H9 (cell line): ENCODE results near the gene HELT. TPM values are rescaled to one million over a fixed set of nuclear protein-coding genes. Genes with fewer than 3 reads are reported as not detected.

Experiments used
- DNase-seq: peaks from one replicate; pipeline ENCODE4 v3.0.0-alpha.2; 2017
- H2AFZ ChIP-seq: one replicate; pipeline ENCODE4 v1.6.1; 2013; ENCODE audit warnings: mild to moderate bottlenecking, low read length, control low read depth, moderate library complexity
- H2AK5ac ChIP-seq: 2 replicates; pipeline ENCODE4 v1.6.1; 2013; ENCODE audit warnings: low read length, control low read depth, mixed read lengths; ENCODE audit not compliant: insufficient read length
- H2BK120ac ChIP-seq: one replicate; pipeline ENCODE4 v1.6.1; 2013; ENCODE audit warnings: low read depth, mild to moderate bottlenecking, low read length, control low read depth, inconsistent platforms; ENCODE audit not compliant: poor library complexity, severe bottlenecking
- H2BK12ac ChIP-seq: 2 replicates; pipeline ENCODE4 v1.6.1; 2013; ENCODE audit warnings: low read length, control low read depth, mixed read lengths, low read depth; ENCODE audit not compliant: insufficient read length
- H2BK15ac ChIP-seq: 2 replicates; pipeline ENCODE4 v1.6.1; 2013; ENCODE audit warnings: low read depth, low read length, control low read depth
- H2BK20ac ChIP-seq: one replicate; pipeline ENCODE4 v1.6.1; 2013; ENCODE audit warnings: low read depth, mild to moderate bottlenecking, low read length, control low read depth, inconsistent platforms; ENCODE audit not compliant: poor library complexity, severe bottlenecking
- H2BK5ac ChIP-seq: 2 replicates; pipeline ENCODE4 v1.6.1; 2013; ENCODE audit warnings: low read length, control low read depth, mixed read lengths; ENCODE audit not compliant: insufficient read length
- H3K14ac ChIP-seq: 2 replicates; pipeline ENCODE4 v1.6.1; 2013; ENCODE audit warnings: low read length, control low read depth; ENCODE audit not compliant: insufficient read depth
- H3K18ac ChIP-seq: 2 replicates; pipeline ENCODE4 v1.6.1; 2013; ENCODE audit warnings: low read depth, mild to moderate bottlenecking, mixed read lengths, low read length, control low read depth; ENCODE audit not compliant: insufficient read length
- H3K23ac ChIP-seq: 2 replicates; pipeline ENCODE4 v1.6.1; 2013; ENCODE audit warnings: low read length, control low read depth, mixed read lengths, low read depth; ENCODE audit not compliant: insufficient read length
- H3K23me2 ChIP-seq: 2 replicates; pipeline ENCODE4 v1.6.1; 2013; ENCODE audit warnings: low read depth, mild to moderate bottlenecking, mixed read lengths, low read length, control low read depth; ENCODE audit not compliant: insufficient read length, poor library complexity, severe bottlenecking
- H3K27ac ChIP-seq: 2 replicates; pipeline ENCODE4 v1.5.1; 2013; ENCODE audit warnings: low read length, control low read depth, mixed read lengths, low read depth; ENCODE audit not compliant: insufficient read length
- H3K27me3 ChIP-seq: 2 replicates; pipeline ENCODE4 v1.6.1; 2013; ENCODE audit warnings: low read length, control low read depth, inconsistent platforms; ENCODE audit not compliant: insufficient read depth
- H3K4ac ChIP-seq: 2 replicates; pipeline ENCODE4 v1.6.1; 2013; ENCODE audit warnings: low read depth, mild to moderate bottlenecking, control low read depth, inconsistent platforms, low read length, moderate library complexity
- H3K4me1 ChIP-seq: 2 replicates; pipeline ENCODE4 v1.6.1; 2013; ENCODE audit warnings: low read length, control low read depth, inconsistent platforms; ENCODE audit not compliant: insufficient read depth
- H3K4me2 ChIP-seq: 2 replicates; pipeline ENCODE4 v1.6.1; 2013; ENCODE audit warnings: low read length, control low read depth, mixed read lengths; ENCODE audit not compliant: insufficient read length, insufficient read depth
- H3K56ac ChIP-seq: 2 replicates; pipeline ENCODE4 v1.6.1; 2013; ENCODE audit warnings: low read depth, mild to moderate bottlenecking, mixed read lengths, low read length, control low read depth; ENCODE audit not compliant: insufficient read length
- H3K79me1 ChIP-seq: 2 replicates; pipeline ENCODE4 v1.6.1; 2013; ENCODE audit warnings: low read depth, mild to moderate bottlenecking, moderate library complexity, low read length, control low read depth, inconsistent platforms; ENCODE audit not compliant: insufficient read depth, poor library complexity, severe bottlenecking
- H3K79me2 ChIP-seq: 2 replicates; pipeline ENCODE4 v1.6.1; 2013; ENCODE audit warnings: low read length, control low read depth, inconsistent platforms; ENCODE audit not compliant: insufficient read depth
- H3K9ac ChIP-seq: 2 replicates; pipeline ENCODE4 v1.6.1; 2013; ENCODE audit warnings: low read length, control low read depth, mixed read lengths; ENCODE audit not compliant: insufficient read length; ENCODE audit errors: extremely low read depth
- H3K9me3 ChIP-seq: one replicate; pipeline ENCODE4 v1.6.1; 2013; ENCODE audit warnings: low read depth, low read length, inconsistent platforms; ENCODE audit not compliant: control insufficient read depth
- H3T11ph ChIP-seq: one replicate; pipeline ENCODE4 v1.6.1; 2013; ENCODE audit warnings: mild to moderate bottlenecking, low read length, control low read depth, inconsistent platforms
- H4K20me1 ChIP-seq: one replicate; pipeline ENCODE4 v1.6.1; 2013; ENCODE audit not compliant: control insufficient read depth, insufficient read length, insufficient read depth
- H4K5ac ChIP-seq: 2 replicates; pipeline ENCODE4 v1.6.1; 2013; ENCODE audit warnings: low read depth, mild to moderate bottlenecking, mixed read lengths, low read length, control low read depth; ENCODE audit not compliant: insufficient read length
- H4K8ac ChIP-seq: replicated peaks from 2 replicates; pipeline ENCODE4 v1.6.1; 2013; ENCODE audit warnings: low read length, control low read depth, mixed read lengths, low read depth; ENCODE audit not compliant: insufficient read length
- H4K91ac ChIP-seq: 2 replicates; pipeline ENCODE4 v1.6.1; 2013; ENCODE audit warnings: low read depth, mild to moderate bottlenecking, moderate library complexity, mixed read lengths, low read length, control low read depth; ENCODE audit not compliant: insufficient read length
- H3K27ac Mint-ChIP-seq, 3 experiments: 2 replicates in 2 of 3; 3 replicates in 1 of 3; pipeline ENCODE4 v1.8.0; 2020 to 2021; ENCODE audit warnings: mixed read lengths in 3 of 3, mild to moderate bottlenecking in 1 of 3, moderate library complexity in 1 of 3
- H3K27me3 Mint-ChIP-seq: 2 replicates; pipeline ENCODE4 v1.8.0; 2021; ENCODE audit warnings: low read depth, mild to moderate bottlenecking, moderate library complexity, mixed read lengths
- H3K36me3 Mint-ChIP-seq, 3 experiments: 2 replicates in 2 of 3; 3 replicates in 1 of 3; pipeline ENCODE4 v1.8.0; 2020 to 2021; ENCODE audit warnings: low read depth in 3 of 3, mixed read lengths in 3 of 3; ENCODE audit not compliant: insufficient read depth in 1 of 3
- H3K4me1 Mint-ChIP-seq, 2 experiments: 2 replicates each; pipeline ENCODE4 v1.8.0; 2020; ENCODE audit warnings: mixed read lengths in 2 of 2
- H3K4me3 Mint-ChIP-seq, 2 experiments: 2 replicates in 1 of 2; 3 replicates in 1 of 2; pipeline ENCODE4 v1.8.0; 2020 to 2021; ENCODE audit warnings: mild to moderate bottlenecking in 2 of 2, mixed read lengths in 2 of 2, moderate library complexity in 1 of 2
- H3K9me3 Mint-ChIP-seq, 2 experiments: 2 replicates in 1 of 2; 3 replicates in 1 of 2; pipeline ENCODE4 v1.8.0; 2020; ENCODE audit warnings: mild to moderate bottlenecking in 2 of 2, mixed read lengths in 2 of 2, moderate library complexity in 1 of 2
- WGBS: extraction: QIAGEN DNeasy Blood & Tissue Kit; methylation state at CpG from one replicate; pipeline ENCODE4 v1.1.7; 2013; ENCODE audit warnings: missing lambda C conversion rate, low lambda C conversion rate, mixed read lengths; ENCODE audit not compliant: insufficient read length; ENCODE audit errors: extremely low coverage; 5-methylcytosine and 5-hydroxymethylcytosine counted together
- total RNA-seq: library from RNA; stranded (reverse); gene quantifications from 2 replicates; pipeline ENCODE4 v1.2.1, GENCODE V29; 2021
- TF ChIP-seq, protein P1 (sequence below): fragments of 200-600 bp; sonication (generic); conservative IDR thresholded peaks from 3 replicates; pipeline ENCODE4 v1.8.0; 2021; ENCODE audit warnings: antibody characterized with exemption, mild to moderate bottlenecking

Gene HELT
- total RNA-seq, 1 experiment from 2014 or later = not detected

DNA sequence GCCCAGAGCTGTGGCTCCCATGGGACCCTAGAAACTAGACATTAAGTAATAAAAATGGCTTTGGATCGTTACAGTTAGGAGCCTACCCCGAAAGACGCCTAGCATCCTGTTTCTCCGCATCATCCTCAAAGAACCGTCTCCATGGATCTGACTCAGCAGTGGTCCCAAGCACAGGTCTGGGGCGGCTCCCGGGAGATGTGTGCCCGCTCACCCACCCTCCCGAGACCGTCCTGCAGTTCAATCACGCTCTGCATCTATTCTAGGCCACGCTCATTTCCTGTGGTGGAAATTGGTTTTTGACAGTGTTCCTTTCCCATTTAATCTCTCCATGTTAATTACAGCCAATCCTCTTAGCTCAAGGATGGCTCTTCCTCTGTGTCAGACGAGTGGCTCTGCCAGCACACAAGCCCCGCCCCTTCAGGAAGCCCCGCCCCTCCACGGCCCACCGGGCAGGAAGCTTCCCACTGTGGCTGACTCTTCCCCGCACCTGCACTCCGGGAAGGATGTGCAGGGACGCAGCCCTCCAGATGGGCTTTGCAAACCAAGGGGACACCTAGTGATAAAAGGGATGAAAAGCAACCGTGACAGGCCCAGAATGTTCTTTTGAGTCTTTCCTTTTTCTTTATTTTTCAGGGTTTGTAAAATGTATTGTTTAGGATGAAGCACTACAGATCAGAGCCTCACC is 34.5 kb upstream of the HELT start:
- H3K56ac ChIP-seq = no peak overlapping the region

More for the DNA sequence above, 34.5 kb upstream of the HELT start:
- Mint-ChIP-seq H3K27me3 (peaks cover 8% of the 10 kb centered on the region), H3K27ac (no peak overlapping the region), H3K4me1 (no peaks in the 10 kb centered on the region), H3K36me3 (no peaks in the 10 kb centered on the region), H3K9me3 (0 out of 5 replicates have a peak, but pooled peaks cover 0 to 2% of the 10 kb centered on the region in 2 experiments), H3K4me3 (no peak overlapping the region)
- no peak overlapping the region for H3T11ph ChIP-seq
- TF ChIP-seq, protein P1, sequence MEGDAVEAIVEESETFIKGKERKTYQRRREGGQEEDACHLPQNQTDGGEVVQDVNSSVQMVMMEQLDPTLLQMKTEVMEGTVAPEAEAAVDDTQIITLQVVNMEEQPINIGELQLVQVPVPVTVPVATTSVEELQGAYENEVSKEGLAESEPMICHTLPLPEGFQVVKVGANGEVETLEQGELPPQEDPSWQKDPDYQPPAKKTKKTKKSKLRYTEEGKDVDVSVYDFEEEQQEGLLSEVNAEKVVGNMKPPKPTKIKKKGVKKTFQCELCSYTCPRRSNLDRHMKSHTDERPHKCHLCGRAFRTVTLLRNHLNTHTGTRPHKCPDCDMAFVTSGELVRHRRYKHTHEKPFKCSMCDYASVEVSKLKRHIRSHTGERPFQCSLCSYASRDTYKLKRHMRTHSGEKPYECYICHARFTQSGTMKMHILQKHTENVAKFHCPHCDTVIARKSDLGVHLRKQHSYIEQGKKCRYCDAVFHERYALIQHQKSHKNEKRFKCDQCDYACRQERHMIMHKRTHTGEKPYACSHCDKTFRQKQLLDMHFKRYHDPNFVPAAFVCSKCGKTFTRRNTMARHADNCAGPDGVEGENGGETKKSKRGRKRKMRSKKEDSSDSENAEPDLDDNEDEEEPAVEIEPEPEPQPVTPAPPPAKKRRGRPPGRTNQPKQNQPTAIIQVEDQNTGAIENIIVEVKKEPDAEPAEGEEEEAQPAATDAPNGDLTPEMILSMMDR = peak; percentile 64; the same call in 2 of the 3 replicates
- no peak overlapping the region for H2BK20ac ChIP-seq
- H3K9ac ChIP-seq = no peak overlapping the region
- H3K23ac ChIP-seq = no peak overlapping the region
- no peaks in the 10 kb centered on the region for H3K79me1 ChIP-seq
- H3K79me2 ChIP-seq = no peaks in the 10 kb centered on the region; the same call in 1 of the 2 replicates
- H4K20me1 ChIP-seq = no peaks in the 10 kb centered on the region
- no peak overlapping the region for H2BK15ac ChIP-seq
- H3K4me2 ChIP-seq = no peak overlapping the region
- H3K23me2 ChIP-seq = no peaks in the 10 kb centered on the region
- no peaks in the 10 kb centered on the region for H3K27me3 ChIP-seq
- no peak overlapping the region for H3K27ac ChIP-seq
- H4K91ac ChIP-seq = no peak overlapping the region
- no peak overlapping the region for H2BK5ac ChIP-seq
- no peak overlapping the region for H4K8ac ChIP-seq
- H3K4me1 ChIP-seq = no peaks in the 10 kb centered on the region
- WGBS = no CpG with 5 or more reads among the region's 21 CpGs
- peak; percentile 92 for DNase-seq
- H4K5ac ChIP-seq = no peak overlapping the region
- no peak overlapping the region for H2BK12ac ChIP-seq
- no peak overlapping the region for H2AFZ ChIP-seq
- H3K9me3 ChIP-seq = no peaks in the 10 kb centered on the region
- no peak overlapping the region for H3K14ac ChIP-seq
- H3K18ac ChIP-seq = no peak overlapping the region
- no peak overlapping the region for H2AK5ac ChIP-seq
- H3K4ac ChIP-seq = no peak overlapping the region
- no peak overlapping the region for H2BK120ac ChIP-seq
